IPS-18a (cell line): ENCODE results near the gene KIAA0825.

ENCODE experiments used
- H3K27ac ChIP-seq: one replicate; pipeline ENCODE4 v1.5.1; 2013; ENCODE audit warnings: low read length
- H3K27me3 ChIP-seq: one replicate; pipeline ENCODE4 v1.6.1; 2013; ENCODE audit warnings: mild to moderate bottlenecking, low read length; ENCODE audit not compliant: control insufficient read depth, insufficient read depth
- H3K36me3 ChIP-seq: one replicate; pipeline ENCODE4 v1.6.1; 2013; ENCODE audit warnings: low read depth, low read length; ENCODE audit not compliant: control insufficient read depth
- H3K4me1 ChIP-seq: one replicate; pipeline ENCODE4 v1.6.1; 2013; ENCODE audit warnings: low read depth, low read length; ENCODE audit not compliant: control insufficient read depth
- H3K4me3 ChIP-seq: one replicate; pipeline ENCODE4 v1.5.1; 2013; ENCODE audit warnings: low read length
- H3K9ac ChIP-seq: one replicate; pipeline ENCODE4 v1.6.1; 2013; ENCODE audit warnings: mild to moderate bottlenecking, low read length, moderate library complexity
- H3K9me3 ChIP-seq: one replicate; pipeline ENCODE4 v1.6.1; 2013; ENCODE audit warnings: low read depth, low read length; ENCODE audit not compliant: control insufficient read depth

Gene KIAA0825

DNA sequence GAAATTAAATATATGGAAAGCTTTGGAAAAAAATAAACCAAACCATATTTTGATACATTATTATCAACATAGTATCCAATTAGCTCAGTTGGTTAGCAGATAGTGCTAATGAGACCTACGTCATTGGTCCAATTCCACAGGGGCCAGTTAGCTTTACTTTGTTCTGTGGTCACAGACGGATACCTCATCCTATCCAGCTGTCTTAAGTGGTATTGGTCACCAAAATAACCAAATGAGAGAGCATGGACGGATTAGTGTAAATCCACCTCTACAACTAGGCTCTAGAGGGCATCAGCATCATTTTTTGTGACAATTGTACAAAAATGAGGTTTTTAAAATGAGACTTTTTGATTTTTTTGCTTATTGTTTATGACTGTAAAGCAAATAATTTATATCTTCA is 364.2 kb downstream of the KIAA0825 start:
- Histone ChIP-seq H3K9ac (no peak overlapping the region), H3K4me3 (no peak overlapping the region), H3K4me1 (peaks cover 19% of the 10 kb centered on the region), H3K36me3 (no peaks in the 10 kb centered on the region), H3K9me3 (no peaks in the 10 kb centered on the region), H3K27me3 (no peaks in the 10 kb centered on the region), H3K27ac (no peak overlapping the region)

DNA sequence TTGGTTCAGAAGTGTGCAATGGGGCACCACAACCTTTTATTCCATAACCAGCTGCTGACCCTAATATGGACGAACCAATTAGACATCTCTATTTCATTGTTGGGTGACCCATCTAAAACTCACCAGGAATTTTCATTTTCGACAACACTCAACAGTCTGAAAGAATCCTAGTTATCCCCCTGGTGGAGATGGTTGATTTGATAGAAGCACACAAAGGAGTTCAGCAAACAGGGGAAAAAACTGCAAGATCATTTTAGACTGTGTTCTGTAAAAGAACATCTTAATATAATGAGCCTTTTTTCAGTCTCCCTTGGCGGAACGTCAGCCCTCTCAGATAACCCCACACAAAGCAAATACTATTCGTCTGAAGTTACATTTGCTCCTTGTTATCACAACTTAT is 367.4 kb downstream of the KIAA0825 start:
- Histone ChIP-seq H3K9me3 (no peaks in the 10 kb centered on the region), H3K9ac (no peak overlapping the region), H3K4me3 (no peak overlapping the region), H3K36me3 (no peaks in the 10 kb centered on the region), H3K27me3 (no peaks in the 10 kb centered on the region), H3K27ac (no peak overlapping the region), H3K4me1 (peaks cover 24% of the 10 kb centered on the region)

DNA sequence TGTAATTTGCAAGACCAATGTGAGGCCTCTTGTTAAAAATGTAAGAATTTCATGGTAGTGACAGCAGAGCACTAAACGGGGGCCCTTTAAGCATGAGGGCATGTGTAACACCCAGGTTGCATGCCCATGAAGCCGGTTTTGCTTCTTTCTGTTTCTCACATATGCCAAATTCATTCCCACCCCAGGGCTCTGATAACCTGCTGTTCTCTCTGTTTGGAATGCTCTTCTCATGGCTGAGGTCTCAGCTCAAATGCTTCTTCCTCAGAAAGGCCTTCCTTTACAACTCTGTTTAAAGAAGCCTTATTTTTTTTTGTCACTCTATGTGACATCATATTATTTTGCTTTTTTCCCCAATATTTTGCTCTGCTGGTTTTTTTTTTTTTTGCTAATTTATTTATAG is 369.0 kb downstream of the KIAA0825 start:
- H3K27ac ChIP-seq: no peak overlapping the region
- no peaks in the 10 kb centered on the region for H3K27me3 ChIP-seq
- no peak overlapping the region for H3K9ac ChIP-seq
- no peak overlapping the region for H3K4me3 ChIP-seq
- H3K9me3 ChIP-seq: no peaks in the 10 kb centered on the region
- H3K4me1 ChIP-seq: peaks cover 24% of the 10 kb centered on the region
- H3K36me3 ChIP-seq: no peaks in the 10 kb centered on the region

DNA sequence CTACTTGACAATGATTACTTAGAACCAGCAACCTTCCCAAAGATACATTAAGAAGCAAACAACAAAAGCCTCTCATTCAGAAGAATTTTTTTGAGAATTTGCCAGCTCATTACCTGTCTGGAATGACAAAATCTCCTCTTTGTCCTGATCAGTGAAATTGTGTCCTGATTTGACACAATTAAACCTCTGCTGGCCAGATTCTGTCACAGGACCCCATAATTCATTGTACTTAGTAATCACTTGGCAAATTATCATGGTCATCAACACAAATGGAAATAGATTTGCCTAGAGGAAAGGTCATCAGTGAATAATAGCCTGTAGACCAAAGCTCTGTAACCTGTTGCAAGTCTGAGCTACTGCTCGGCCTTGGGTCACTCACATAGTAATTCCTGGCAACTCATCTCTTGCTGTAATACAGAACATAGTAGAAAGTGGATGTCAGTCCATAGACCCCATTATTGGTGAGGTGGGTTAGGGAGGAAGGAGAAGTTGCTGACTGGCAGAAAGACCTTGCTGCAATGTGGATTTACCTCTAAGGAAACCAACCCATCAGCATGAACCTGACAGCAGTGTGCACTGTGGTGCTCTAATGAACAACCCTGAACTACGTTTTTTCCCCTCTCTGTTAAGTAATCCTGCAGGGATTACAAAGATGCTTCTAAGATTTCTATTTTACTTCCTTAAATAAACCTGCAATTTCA is 370.1 kb downstream of the KIAA0825 start:
- Histone ChIP-seq H3K4me3 (no peak overlapping the region), H3K36me3 (no peaks in the 10 kb centered on the region), H3K27me3 (no peaks in the 10 kb centered on the region), H3K9ac (no peak overlapping the region), H3K4me1 (peaks cover 24% of the 10 kb centered on the region), H3K9me3 (no peaks in the 10 kb centered on the region), H3K27ac (no peak overlapping the region)

DNA sequence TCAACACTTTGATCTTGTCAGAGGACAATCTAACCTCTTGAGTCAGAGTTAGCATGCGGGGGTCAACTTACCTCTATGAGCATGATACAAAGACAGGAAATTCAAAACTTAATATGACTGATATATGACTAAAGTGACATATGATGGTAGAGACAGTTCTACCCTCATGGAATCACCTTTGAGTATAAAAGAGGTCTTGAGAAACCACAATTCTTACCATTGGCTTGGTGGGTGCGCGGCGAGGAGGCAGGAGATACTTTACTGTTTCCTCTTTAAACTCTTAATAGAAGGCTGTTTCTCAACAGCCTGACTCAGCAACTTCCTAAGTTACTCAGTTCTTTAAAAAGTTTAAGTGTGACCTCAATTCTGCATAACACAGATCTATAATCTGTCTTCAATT is 372.8 kb downstream of the KIAA0825 start:
- H3K4me1 ChIP-seq: peaks cover 22% of the 10 kb centered on the region
- H3K27ac ChIP-seq: no peak overlapping the region
- no peaks in the 10 kb centered on the region for H3K36me3 ChIP-seq
- no peaks in the 10 kb centered on the region for H3K9me3 ChIP-seq
- no peaks in the 10 kb centered on the region for H3K27me3 ChIP-seq
- H3K9ac ChIP-seq: no peak overlapping the region
- H3K4me3 ChIP-seq: no peak overlapping the region

DNA sequence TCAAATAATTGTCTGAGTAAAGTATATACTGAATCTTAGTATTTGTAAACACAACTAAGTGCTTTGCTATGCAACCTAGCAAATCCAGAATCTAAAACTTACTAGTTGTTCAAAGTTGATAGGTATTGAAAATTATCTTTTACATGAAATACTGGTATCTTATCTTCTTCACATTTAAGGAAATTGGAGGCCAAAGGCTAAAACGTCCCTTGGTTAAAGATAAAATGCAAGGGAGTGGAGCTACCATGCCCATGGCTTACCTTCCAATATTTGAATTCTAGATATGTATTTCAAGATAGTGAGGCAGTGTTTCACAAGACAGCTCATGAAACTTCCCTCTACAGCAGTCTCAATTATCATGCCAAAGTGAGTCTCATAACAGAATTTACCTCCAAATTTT is 373.5 kb downstream of the KIAA0825 start:
- Histone ChIP-seq H3K4me1 (peaks cover 18% of the 10 kb centered on the region), H3K27me3 (no peaks in the 10 kb centered on the region), H3K36me3 (no peaks in the 10 kb centered on the region), H3K27ac (no peak overlapping the region), H3K9ac (no peak overlapping the region), H3K4me3 (no peak overlapping the region), H3K9me3 (no peaks in the 10 kb centered on the region)

DNA sequence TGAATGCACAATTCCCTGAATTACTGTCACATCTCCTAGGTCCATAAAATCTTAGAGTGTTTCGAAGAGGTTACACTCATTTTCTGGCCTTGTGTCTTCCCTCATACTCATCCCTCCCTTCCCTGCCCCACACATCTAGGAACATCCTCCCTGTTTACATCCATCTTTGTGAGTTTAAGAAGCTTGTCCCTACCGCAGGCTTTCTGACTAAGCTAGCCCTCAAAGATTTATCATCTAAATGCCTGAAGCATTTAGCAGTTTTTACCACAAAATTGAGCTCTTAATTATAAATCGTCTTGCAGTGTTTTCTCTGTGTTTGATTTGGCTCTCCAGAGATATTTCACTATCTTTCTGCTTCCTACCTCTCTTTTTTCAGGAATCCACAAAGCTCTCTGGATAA is 374.8 kb downstream of the KIAA0825 start:
- no peak overlapping the region for H3K4me3 ChIP-seq
- H3K4me1 ChIP-seq: peaks cover 8% of the 10 kb centered on the region
- no peak overlapping the region for H3K27ac ChIP-seq
- H3K36me3 ChIP-seq: no peaks in the 10 kb centered on the region
- no peaks in the 10 kb centered on the region for H3K27me3 ChIP-seq
- no peaks in the 10 kb centered on the region for H3K9me3 ChIP-seq
- H3K9ac ChIP-seq: no peak overlapping the region

DNA sequence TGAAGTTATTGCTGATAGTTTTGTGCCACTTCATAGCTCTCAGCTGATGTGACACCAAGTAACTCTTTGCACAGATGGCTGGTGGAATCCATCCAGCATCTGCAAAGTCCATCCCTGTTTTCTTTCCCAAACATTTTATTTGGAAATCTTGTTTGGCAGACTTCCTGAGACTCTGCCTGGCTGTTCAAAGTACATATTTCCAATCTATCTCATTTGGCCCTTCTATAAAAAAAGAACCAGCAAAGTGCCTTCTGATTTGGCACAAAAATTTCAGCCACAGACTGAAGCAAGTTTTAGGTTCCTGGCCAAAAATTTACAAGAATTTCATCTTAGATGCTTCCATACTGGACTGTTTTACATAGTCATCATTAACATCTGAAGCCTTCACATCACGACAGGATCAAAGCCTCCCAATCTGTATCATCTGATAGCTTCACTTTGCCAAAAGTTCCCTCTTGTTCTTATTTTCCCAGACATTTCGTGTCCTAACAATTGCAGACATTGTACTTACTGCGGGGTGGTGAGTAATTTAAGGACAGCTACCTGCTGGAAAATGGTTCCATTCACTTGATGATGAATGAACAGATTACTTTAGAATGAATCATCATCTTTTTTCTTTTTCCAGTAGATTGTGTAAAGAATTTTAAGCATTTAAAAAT is 377.3 kb downstream of the KIAA0825 start:
- H3K27ac ChIP-seq: no peak overlapping the region
- H3K9me3 ChIP-seq: no peaks in the 10 kb centered on the region
- H3K9ac ChIP-seq: no peak overlapping the region
- no peaks in the 10 kb centered on the region for H3K27me3 ChIP-seq
- H3K4me3 ChIP-seq: no peak overlapping the region
- no peaks in the 10 kb centered on the region for H3K36me3 ChIP-seq
- peaks cover 8% of the 10 kb centered on the region for H3K4me1 ChIP-seq

DNA sequence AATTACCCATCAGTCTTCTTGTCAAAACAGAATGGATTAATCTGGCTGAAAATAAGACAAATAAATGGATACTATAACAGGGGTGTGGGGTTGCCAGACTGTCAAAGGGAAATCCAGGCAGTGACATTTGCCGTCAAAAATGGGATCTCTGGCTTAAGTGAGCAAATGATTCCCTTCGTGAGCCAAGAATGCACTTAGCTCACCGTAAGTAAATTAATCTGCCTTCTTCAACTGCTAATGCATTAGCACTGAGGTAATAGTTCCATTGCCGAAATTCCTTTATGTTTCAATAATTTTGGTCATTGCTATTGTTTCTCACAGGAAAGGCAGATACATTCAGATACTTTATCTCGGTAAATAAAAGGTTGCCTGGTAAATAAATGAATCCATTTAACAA is 377.8 kb downstream of the KIAA0825 start:
- Histone ChIP-seq H3K4me3 (no peak overlapping the region), H3K9me3 (no peaks in the 10 kb centered on the region), H3K27ac (no peak overlapping the region), H3K4me1 (peaks cover 8% of the 10 kb centered on the region), H3K9ac (no peak overlapping the region), H3K27me3 (no peaks in the 10 kb centered on the region), H3K36me3 (no peaks in the 10 kb centered on the region)

DNA sequence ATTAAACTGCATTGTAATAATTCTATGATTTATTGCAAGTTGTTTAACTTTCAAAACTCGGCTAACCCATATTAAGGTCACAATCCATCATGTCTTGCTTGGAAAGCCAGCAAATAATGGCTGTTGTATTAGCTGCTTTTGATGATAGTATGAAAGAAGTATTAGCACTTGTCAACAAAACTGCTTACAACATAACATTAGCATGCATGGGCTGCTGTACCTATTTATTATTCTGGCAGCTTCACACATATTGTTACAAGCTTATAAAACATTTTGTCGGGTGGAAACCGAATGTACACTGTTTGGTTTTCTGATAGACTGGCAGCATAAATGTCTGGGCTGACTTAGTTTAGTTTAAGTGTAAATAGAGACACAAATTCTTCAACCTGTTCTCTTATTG is 378.3 kb downstream of the KIAA0825 start:
- no peak overlapping the region for H3K27ac ChIP-seq

DNA sequence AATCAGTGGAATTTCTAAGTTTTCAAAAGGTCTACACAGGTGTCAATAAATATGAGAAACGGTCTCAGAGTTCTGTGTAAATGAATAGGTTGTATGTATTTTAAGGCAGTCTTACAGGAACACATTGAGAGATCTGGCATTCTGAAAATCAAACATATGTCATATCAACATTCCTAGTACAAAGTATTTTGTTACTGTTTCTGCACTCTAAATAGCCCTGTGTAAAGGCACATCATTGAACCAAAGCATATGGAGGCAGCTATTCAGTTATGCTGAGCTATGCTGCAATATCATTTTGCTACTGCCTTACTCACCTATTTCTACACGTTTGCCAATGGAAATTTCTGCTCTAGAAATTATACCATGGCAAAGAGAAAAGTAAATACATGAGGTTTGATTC is 379.1 kb downstream of the KIAA0825 start:
- H3K27me3 ChIP-seq: no peaks in the 10 kb centered on the region
- no peak overlapping the region for H3K27ac ChIP-seq
- no peaks in the 10 kb centered on the region for H3K36me3 ChIP-seq
- H3K4me3 ChIP-seq: no peak overlapping the region
- no peaks in the 10 kb centered on the region for H3K9me3 ChIP-seq
- H3K4me1 ChIP-seq: peaks cover 8% of the 10 kb centered on the region
- H3K9ac ChIP-seq: no peak overlapping the region

More for the DNA sequence above, 378.3 kb downstream of the KIAA0825 start:
- H3K9me3 ChIP-seq: no peaks in the 10 kb centered on the region
- no peaks in the 10 kb centered on the region for H3K36me3 ChIP-seq
- H3K9ac ChIP-seq: no peak overlapping the region
- H3K4me3 ChIP-seq: no peak overlapping the region
- peaks cover 8% of the 10 kb centered on the region for H3K4me1 ChIP-seq
- no peaks in the 10 kb centered on the region for H3K27me3 ChIP-seq

DNA sequence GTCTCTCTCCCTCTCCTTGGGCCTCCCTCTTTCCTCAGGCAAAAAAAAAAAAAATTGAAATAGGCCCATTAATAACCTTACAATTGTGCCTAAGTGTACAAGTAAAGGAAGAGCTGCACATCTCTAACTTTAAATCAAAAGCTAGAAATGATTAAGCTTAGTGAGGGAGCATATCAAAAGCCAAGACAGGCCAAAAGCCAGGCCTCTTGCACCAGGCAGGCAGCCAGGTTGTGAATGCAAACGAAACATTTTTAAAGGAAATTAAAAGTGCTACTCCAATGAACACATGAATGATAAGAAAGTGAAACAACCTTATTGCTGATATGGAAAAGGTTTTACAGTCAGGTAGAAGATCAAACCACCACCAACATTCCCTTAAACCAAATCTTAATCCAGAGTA is 383.4 kb downstream of the KIAA0825 start:
- Histone ChIP-seq H3K36me3 (no peaks in the 10 kb centered on the region), H3K4me3 (no peak overlapping the region), H3K27ac (no peak overlapping the region)

More for the DNA sequence above, 383.4 kb downstream of the KIAA0825 start:
- Histone ChIP-seq H3K4me1 (no peaks in the 10 kb centered on the region), H3K9ac (no peak overlapping the region), H3K9me3 (no peaks in the 10 kb centered on the region), H3K27me3 (no peaks in the 10 kb centered on the region)
